BLaER1 treated with 17β-estradiol and CSF1 and Interleukin-3, amounts not matched to agents 10 nM and 100 nM (cell line): ENCODE measurements around the gene CFAP251.
"Not testable (repeated sequence)": the region's sequence is repeated elsewhere in the genome, so short reads cannot be mapped to it uniquely, and the experiment has no call there.

ENCODE experiments used
- H3K27ac ChIP-seq, 11 experiments: shearing (Covaris generic); formaldehyde crosslinking; 2 replicates each; pipeline ENCODE4 v1.8.1; 2022
- H3K27me3 ChIP-seq, 11 experiments: shearing (Covaris generic); formaldehyde crosslinking; 2 replicates each; pipeline ENCODE4 v1.8.1; 2022
- H3K36me3 ChIP-seq, 11 experiments: shearing (Covaris generic); formaldehyde crosslinking; 2 replicates each; pipeline ENCODE4 v1.8.1; 2022
- H3K4me1 ChIP-seq, 10 experiments: shearing (Covaris generic); formaldehyde crosslinking; 2 replicates each; pipeline ENCODE4 v1.8.1; 2022
- H3K4me2 ChIP-seq, 11 experiments: shearing (Covaris generic); formaldehyde crosslinking; 2 replicates each; pipeline ENCODE4 v1.8.1; 2022
- H3K4me3 ChIP-seq, 10 experiments: shearing (Covaris generic); formaldehyde crosslinking; 2 replicates each; pipeline ENCODE4 v1.8.1; 2022
- H3K9ac ChIP-seq, 11 experiments: shearing (Covaris generic); formaldehyde crosslinking; 2 replicates each; pipeline ENCODE4 v1.8.1; 2022
- H3K9me3 ChIP-seq, 11 experiments: shearing (Covaris generic); formaldehyde crosslinking; replicated peaks in 1 of 11; 2 replicates each; pipeline ENCODE4 v1.8.1; 2022
- H4K20me1 ChIP-seq, 11 experiments: shearing (Covaris generic); formaldehyde crosslinking; 2 replicates each; pipeline ENCODE4 v1.8.1; 2022
- Cebpa-rat ChIP-seq, 11 experiments: shearing (Covaris generic); IDR thresholded peaks; 2 replicates each; pipeline ENCODE4 v1.8.1; 2022

CFAP251 gene

DNA sequence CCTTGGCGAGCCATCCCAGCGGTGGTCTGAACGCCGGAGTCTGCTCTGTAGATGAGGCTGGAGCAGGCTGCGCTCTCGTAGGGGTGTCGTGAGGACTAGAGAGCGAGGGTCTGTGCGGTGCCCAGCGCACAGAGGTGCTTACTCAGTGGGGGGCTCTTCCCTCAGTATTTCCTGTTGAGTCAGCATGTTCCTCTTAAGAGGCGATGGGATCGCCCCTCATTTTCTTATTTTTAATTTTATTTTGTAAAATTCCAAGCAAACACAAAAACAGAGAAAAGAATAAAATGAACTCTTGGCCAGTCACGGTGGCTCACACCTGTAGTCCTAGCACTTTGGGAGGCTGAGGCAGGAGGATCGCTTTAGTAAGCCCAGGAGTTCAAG, 62.5 kb downstream of the CFAP251 start:
- H3K4me3 ChIP-seq, result no peak overlapping the region
- 0 out of 22 replicates have a peak, but pooled peaks cover 0 to 6% (median 0%) of the 10 kb centered on the region in 11 experiments for H4K20me1 ChIP-seq
- no peaks in the 10 kb centered on the region for H3K27me3 ChIP-seq
- H3K4me1 ChIP-seq, result peaks cover 44 to 71% (median 66%) of the 10 kb centered on the region in 10 experiments
- TF ChIP-seq Cebpa-rat (IDR thresholded peaks at IDR 0.05), result no peak
- no peaks in the 10 kb centered on the region for H3K36me3 ChIP-seq
- H3K9ac ChIP-seq, result peak overlapping the region in 2 of 11 experiments; percentile 34 to 44; a peak in 2 of 22 replicates
- H3K27ac ChIP-seq, result peak overlapping the region in 8 of 11 experiments; percentile 34 to 62 (median 50); a peak in 16 of 22 replicates
- no peaks in the 10 kb centered on the region for H3K9me3 ChIP-seq
- peak overlapping the region; percentile 69 to 90 (median 81) for H3K4me2 ChIP-seq

DNA sequence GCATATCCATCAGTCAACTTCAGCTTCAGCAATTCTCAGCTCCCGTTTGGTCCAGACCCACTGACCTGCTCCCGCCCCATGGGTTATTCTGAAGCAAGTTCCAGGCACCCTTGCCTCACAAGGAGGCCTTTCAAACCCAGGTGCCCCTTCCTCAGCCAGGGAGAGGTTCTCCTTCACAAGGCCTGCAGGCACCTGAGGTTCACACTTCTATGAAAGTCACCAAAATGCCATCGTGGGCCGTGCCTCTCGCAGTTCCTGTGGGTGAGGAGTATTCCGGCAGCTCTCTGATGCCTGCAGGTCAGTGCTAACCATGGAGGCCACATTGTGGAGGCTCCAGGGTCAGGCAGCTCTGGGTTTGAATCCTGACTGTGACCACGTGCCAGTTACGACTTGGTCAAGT, 63.1 kb downstream of the CFAP251 start:
- Histone ChIP-seq H3K27ac (peak overlapping the region in 6 of 11 experiments; percentile 44 to 62 (median 50); a peak in 7 of 22 replicates), H3K4me1 (peaks cover 44 to 67% (median 63%) of the 10 kb centered on the region in 10 experiments), H3K9ac (no peak overlapping the region), H3K4me2 (peak overlapping the region in 9 of 11 experiments; percentile 69 to 90 (median 81); a peak in 16 of 22 replicates), H3K36me3 (no peaks in the 10 kb centered on the region), H3K9me3 (no peaks in the 10 kb centered on the region), H3K27me3 (no peaks in the 10 kb centered on the region), H4K20me1 (0 out of 22 replicates have a peak, but pooled peaks cover 0 to 6% (median 0%) of the 10 kb centered on the region in 11 experiments), H3K4me3 (no peak overlapping the region)
- no peak for TF ChIP-seq Cebpa-rat (IDR thresholded peaks at IDR 0.05)

DNA sequence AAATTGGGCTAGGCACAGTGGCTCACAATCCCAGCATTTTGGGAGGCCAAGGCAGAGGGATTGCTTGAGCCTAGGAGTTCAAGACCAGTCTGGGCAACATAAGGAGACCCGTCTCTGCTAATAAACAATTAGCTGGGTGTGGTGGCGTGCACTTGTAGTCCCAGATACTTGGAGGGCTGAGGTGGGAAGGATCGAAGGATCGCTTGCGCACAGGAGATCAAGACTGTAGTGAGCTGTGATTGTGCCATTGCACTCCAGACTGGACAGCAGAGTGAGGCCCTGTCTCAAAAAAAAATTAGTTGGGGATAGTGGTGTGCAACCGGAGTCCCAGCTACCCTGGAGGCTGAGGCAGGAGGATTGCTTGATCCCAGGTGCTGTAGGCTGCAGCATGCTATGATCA, 64.6 kb downstream of the CFAP251 start:
- Histone ChIP-seq H3K4me2 (peak overlapping the region; percentile 39 to 82 (median 75)), H3K27me3 (no peaks in the 10 kb centered on the region), H3K36me3 (no peaks in the 10 kb centered on the region), H4K20me1 (0 out of 22 replicates have a peak, but pooled peaks cover 0 to 6% (median 0%) of the 10 kb centered on the region in 11 experiments), H3K27ac (peak overlapping the region in 8 of 11 experiments; percentile 58 to 71 (median 62); a peak in 13 of 22 replicates), H3K4me3 (no peak overlapping the region; a peak in 1 of 20 replicates), H3K4me1 (peaks cover 44 to 72% (median 63%) of the 10 kb centered on the region in 10 experiments), H3K9me3 (no peaks in the 10 kb centered on the region), H3K9ac (peak overlapping the region in 5 of 11 experiments; percentile 54 to 67 (median 56); a peak in 6 of 22 replicates)
- no peak for TF ChIP-seq Cebpa-rat (IDR thresholded peaks at IDR 0.05)

DNA sequence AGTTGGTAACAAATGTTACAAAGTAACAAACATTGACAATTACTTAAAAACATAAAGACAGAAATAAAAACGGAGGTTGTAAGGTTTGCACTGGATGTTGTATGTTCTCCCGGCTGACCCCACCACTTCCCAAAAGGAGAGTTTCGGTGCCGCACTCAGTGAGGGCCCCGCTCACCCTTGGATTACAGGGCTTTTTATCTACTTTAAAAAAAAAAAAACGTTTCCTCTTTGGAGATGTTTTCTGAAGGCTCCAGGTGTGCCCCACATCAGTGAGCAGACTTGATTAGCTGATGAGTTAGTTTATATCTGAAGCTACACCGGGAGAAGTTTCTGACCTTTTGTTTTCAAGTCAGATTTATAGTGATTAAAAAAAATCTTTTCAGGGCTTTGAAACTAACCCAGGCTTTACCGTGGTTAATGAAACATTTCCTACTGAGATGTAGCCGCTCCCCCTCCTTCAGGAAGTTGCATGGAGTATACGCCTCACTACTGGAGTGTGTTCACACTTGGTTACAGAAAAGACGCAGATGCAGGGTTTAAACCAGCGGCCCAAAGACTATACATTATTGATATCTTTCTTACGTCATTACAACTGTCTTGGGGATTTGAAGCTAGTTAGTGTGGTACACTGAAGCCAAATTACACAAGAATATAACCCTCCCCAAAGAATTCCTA, 65.3 kb downstream of the CFAP251 start:
- Histone ChIP-seq H4K20me1 (0 out of 22 replicates have a peak, but pooled peaks cover 0 to 6% (median 0%) of the 10 kb centered on the region in 11 experiments), H3K27ac (peak overlapping the region in 9 of 11 experiments; percentile 45 to 71 (median 62); a peak in 18 of 22 replicates), H3K9me3 (no peaks in the 10 kb centered on the region), H3K4me3 (peak overlapping the region in 5 of 10 experiments; percentile 8 to 35 (median 16); a peak in 5 of 20 replicates), H3K36me3 (no peaks in the 10 kb centered on the region), H3K4me2 (peak overlapping the region; percentile 39 to 82 (median 75)), H3K4me1 (peaks cover 44 to 70% (median 63%) of the 10 kb centered on the region in 10 experiments), H3K9ac (peak overlapping the region in 9 of 11 experiments; percentile 35 to 67 (median 55); a peak in 17 of 22 replicates), H3K27me3 (no peaks in the 10 kb centered on the region)
- TF ChIP-seq Cebpa-rat (IDR thresholded peaks at IDR 0.05), result peak in 2 of 11 experiments; percentile 9 to 62; a peak in 3 of 22 replicates

DNA sequence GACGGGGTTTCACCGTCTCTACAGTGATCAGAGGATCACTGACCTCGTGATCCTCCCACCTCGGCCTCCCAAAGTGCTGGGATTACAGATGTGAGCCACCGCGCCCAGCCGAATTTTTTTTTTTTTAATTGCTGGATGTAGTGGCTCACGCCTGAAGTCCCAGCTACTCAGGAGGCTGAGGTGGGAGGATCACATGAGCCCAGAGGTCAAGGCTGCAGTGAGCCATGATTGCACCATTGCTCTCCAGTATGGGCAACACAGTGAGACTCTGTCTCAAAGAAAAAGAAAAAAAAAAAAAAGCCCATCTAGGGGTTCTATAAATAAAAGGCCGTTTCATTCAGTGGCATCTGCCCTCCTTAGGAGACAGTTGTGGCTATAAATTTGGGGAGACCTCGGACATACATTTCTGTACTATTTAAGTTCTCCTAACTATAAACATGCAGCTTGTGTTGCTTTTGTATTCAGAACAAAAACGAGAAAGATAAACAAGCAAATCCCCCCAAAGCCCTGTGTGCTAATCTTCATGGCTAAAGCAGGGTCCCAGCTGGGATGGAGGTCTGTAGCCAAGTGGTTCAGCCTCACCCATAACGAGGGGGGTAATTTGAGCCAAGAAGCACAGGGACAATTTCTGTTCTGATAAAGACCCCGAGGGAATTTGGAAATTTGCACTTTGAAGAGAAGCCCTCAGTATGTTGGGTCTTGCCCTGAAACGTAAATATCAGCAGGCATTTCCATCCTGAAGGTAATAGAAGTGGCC, 68.3 kb downstream of the CFAP251 start:
- Histone ChIP-seq H3K36me3 (no peaks in the 10 kb centered on the region), H3K4me2 (no peak overlapping the region), H3K9ac (no peak overlapping the region), H3K27ac (no peak overlapping the region), H4K20me1 (no peaks in the 10 kb centered on the region), H3K4me3 (no peak overlapping the region), H3K4me1 (peaks cover 36 to 70% (median 60%) of the 10 kb centered on the region in 10 experiments), H3K9me3 (no peaks in the 10 kb centered on the region), H3K27me3 (no peaks in the 10 kb centered on the region)
- TF ChIP-seq Cebpa-rat (IDR thresholded peaks at IDR 0.05), result no peak

DNA sequence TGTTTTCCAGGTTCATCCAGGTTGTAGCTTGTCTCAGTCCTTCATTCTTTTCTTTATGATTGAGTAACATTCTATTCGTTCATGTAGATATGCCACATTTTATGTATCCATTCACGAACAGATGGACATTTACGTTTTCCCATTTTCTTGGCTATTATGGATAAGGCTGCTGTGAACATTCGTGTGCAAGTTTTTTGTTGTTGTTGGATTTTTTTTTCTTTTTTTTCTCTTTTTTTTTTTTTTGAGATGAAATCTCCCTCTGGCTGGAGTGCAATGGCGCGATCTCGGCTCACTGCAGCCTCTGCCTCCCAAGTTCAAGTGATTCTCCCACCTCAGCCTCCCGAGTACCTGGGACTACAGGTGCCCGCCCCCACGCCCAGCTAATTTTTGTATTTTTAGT, 70.1 kb downstream of the CFAP251 start:
- not testable (repeated sequence) for H3K36me3 ChIP-seq, H3K4me3 ChIP-seq, H4K20me1 ChIP-seq, H3K9ac ChIP-seq, H3K4me2 ChIP-seq, H3K27me3 ChIP-seq, H3K27ac ChIP-seq, H3K9me3 ChIP-seq
- H3K4me1 ChIP-seq, result peaks cover 35 to 61% (median 53%) of the 10 kb centered on the region in 10 experiments

DNA sequence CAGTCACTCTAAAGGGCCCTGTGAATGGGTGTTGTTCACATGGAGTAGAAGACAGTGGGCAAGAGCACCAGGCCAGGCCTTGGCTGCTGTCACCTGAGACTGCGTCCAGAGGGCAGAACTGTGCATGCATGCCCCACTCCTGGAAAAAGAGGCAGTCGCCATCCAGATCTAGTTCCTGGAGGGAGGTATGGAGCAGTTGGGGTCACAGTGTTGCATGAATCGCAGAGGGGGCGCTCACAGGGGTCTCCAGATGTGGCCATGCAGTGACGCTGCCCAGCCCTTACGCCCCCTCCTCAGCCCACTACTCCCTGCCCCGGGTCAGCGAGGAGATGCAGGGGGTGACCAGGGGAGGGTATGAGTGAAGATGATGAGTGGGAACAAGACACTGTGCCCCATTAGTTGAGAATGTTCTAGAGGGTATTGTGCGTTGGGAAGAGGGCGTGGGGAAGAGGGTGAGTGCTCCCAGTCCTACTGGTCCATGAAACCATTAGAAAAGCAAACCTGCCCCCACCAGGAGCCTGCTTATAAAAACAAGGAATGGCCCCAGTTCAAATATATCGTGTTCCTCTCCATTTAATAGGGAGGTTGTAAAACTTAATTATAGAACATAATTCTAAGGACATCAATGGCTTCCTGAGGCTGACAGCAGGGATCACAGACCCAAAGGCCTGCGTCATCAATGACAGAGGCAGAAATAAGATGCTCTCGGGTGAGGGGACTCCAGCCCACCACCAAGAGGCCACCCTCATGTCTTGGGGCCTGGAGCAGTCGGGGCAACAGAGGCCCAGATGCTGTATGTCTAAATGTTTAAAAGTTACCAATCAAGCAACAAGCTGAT, 71.1 kb downstream of the CFAP251 start:
- Histone ChIP-seq H3K27ac (peak overlapping the region in 6 of 11 experiments; percentile 10 to 87 (median 77); a peak in 8 of 22 replicates), H3K4me1 (peaks cover 25 to 52% (median 43%) of the 10 kb centered on the region in 10 experiments), H3K4me3 (no peak overlapping the region), H4K20me1 (no peaks in the 10 kb centered on the region), H3K36me3 (no peaks in the 10 kb centered on the region), H3K4me2 (peak overlapping the region in 7 of 11 experiments; percentile 65 to 82 (median 79); a peak in 13 of 22 replicates), H3K9me3 (no peaks in the 10 kb centered on the region), H3K27me3 (no peaks in the 10 kb centered on the region), H3K9ac (no peak overlapping the region)
- no peak for TF ChIP-seq Cebpa-rat (IDR thresholded peaks at IDR 0.05)

DNA sequence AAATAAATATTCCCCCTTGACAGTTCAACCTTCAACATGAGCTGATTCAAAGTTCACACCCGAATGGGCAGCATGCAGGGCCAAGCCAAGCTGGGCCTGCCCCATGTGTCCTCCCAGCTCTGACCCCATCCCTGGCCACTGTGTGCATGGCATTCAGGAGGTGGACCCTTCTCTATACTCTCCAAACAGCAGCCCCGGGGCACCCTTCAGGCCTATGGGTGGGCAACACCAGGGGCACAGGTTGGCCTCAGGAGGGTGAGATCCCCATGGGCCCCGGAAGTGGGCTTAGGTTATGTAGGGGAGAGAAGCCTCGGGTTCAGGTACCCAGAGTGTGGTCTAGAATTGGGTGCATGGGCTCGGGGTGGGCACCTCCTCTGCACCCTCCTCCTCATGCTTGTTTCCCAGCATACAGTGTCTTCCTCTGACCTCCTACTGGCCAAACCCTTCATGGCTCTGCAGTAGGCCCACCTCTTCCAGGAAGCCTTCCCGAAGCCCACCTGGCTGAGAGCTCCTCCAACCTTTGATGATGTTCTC, 71.8 kb downstream of the CFAP251 start:
- Histone ChIP-seq H3K27ac (peak overlapping the region in 6 of 11 experiments; percentile 10 to 87 (median 77); a peak in 10 of 22 replicates), H3K9ac (peak overlapping the region in 3 of 11 experiments; percentile 7 to 76 (median 47); a peak in 3 of 22 replicates), H3K4me1 (peaks cover 22 to 50% (median 38%) of the 10 kb centered on the region in 10 experiments), H3K4me2 (peak overlapping the region in 10 of 11 experiments; percentile 7 to 85 (median 78); a peak in 17 of 22 replicates), H3K36me3 (no peaks in the 10 kb centered on the region), H3K9me3 (peaks cover 0 to 3% (median 0%) of the 10 kb centered on the region in 11 experiments; a peak in 1 of 22 replicates), H4K20me1 (no peaks in the 10 kb centered on the region), H3K27me3 (no peaks in the 10 kb centered on the region), H3K4me3 (no peak overlapping the region)
- TF ChIP-seq Cebpa-rat (IDR thresholded peaks at IDR 0.05), result no peak
